Fibroblast of upper back skin (primary cell): ENCODE measurements around the gene NPPA.
A peak's percentile ranks its signal among the peaks of the same experiment; 100 is the strongest.

Source experiments
- DNase-seq: peaks from one replicate; pipeline ENCODE4 v3.0.0-alpha.2; 2013

Gene NPPA

GRCh38 chr1:11873395-11874257 lies 26.0 kb upstream of the NPPA start:
- no peak for DNase-seq

GRCh38 chr1:11872545-11872944 lies 25.0 kb upstream of the NPPA start:
- DNase-seq, result no peak

GRCh38 chr1:11869650-11870207 lies 22.1 kb upstream of the NPPA start:
- no peak for DNase-seq

- no peak for DNase-seq
Observed at GRCh38 chr1:11869104-11869503, 21.5 kb upstream of the NPPA start.

- no peak for DNase-seq
Observed at GRCh38 chr1:11868331-11868980, 20.9 kb upstream of the NPPA start.

GRCh38 chr1:11862890-11863289 lies 15.3 kb upstream of the NPPA start:
- DNase-seq, result peak; percentile 6

GRCh38 chr1:11860587-11860986 lies 13.0 kb upstream of the NPPA start:
- DNase-seq, result no peak

GRCh38 chr1:11860083-11860482 lies 12.5 kb upstream of the NPPA start:
- DNase-seq, result no peak

GRCh38 chr1:11858968-11859871 lies 11.6 kb upstream of the NPPA start:
- peak; percentile 59 for DNase-seq

- no peak for DNase-seq
Observed at GRCh38 chr1:11858613-11858967, 11.0 kb upstream of the NPPA start, which contains the start of gene NPPB. Gene NPPB (minus strand): TSS chr1:11858945. CDS start chr1:11858833, 112 bp downstream.

- no peak for DNase-seq
Observed at GRCh38 chr1:11858158-11858557, 10.6 kb upstream of the NPPA start.

- no peak for DNase-seq
Observed at GRCh38 chr1:11857164-11857851, 9.7 kb upstream of the NPPA start.

GRCh38 chr1:11856698-11857097 lies 9.1 kb upstream of the NPPA start:
- DNase-seq, result no peak

GRCh38 chr1:11855430-11855829 lies 7.8 kb upstream of the NPPA start:
- no peak for DNase-seq

- DNase-seq, result no peak
Observed at GRCh38 chr1:11854519-11854918, 6.9 kb upstream of the NPPA start.

- DNase-seq, result no peak
Observed at GRCh38 chr1:11851180-11851579, 3.6 kb upstream of the NPPA start.

- no peak for DNase-seq
Observed at GRCh38 chr1:11850156-11850555, 2.6 kb upstream of the NPPA start.

- DNase-seq, result no peak
Observed at GRCh38 chr1:11848373-11848700, 754 bp upstream of the NPPA start.

- DNase-seq, result peak; percentile 12
Observed at GRCh38 chr1:11845641-11846335, 1.8 kb downstream of the NPPA start.

- peak; percentile 19 for DNase-seq
Observed at GRCh38 chr1:11842154-11843041, 5.2 kb downstream of the NPPA start.
